OCI-LY3 (cell line): ENCODE measurements around the gene CYP2U1.
A peak's percentile ranks its signal among the peaks of the same experiment; 100 is the strongest.

Experiments used
- H2AFZ ChIP-seq: fragments of 200-600, 300-600 bp; shearing (Covaris generic); 2 replicates; pipeline ENCODE4 v1.6.0; 2014; ENCODE audit warnings: antibody characterized with exemption, low read depth, low read length
- H3K27ac ChIP-seq: fragments of 200-600, 300-600 bp; sonication (generic); 2 replicates; pipeline ENCODE4 v1.5.1; 2014; ENCODE audit warnings: mild to moderate bottlenecking, low read length, moderate library complexity, mixed read lengths
- H3K27me3 ChIP-seq: fragments of 200-600, 300-600 bp; sonication (generic); 2 replicates; pipeline ENCODE4 v1.6.1; 2014; ENCODE audit warnings: low read depth, low read length, mixed read lengths
- H3K36me3 ChIP-seq: fragments of 200-600, 300-600 bp; sonication (generic); replicated peaks from 2 replicates; pipeline ENCODE3; 2014; ENCODE audit warnings: low read depth, low read length, mixed read lengths
- H3K4me1 ChIP-seq: fragments of 300-600, 200-600 bp; sonication (generic); 2 replicates; pipeline ENCODE4 v1.6.1; 2014; ENCODE audit warnings: low read length, mixed read lengths
- H3K4me2 ChIP-seq: fragments of 200-600, 300-600 bp; sonication (generic); 2 replicates; pipeline ENCODE4 v1.6.1; 2014; ENCODE audit warnings: low read length, mixed read lengths
- H3K4me3 ChIP-seq: fragments of 300-600, 200-600 bp; sonication (generic); 2 replicates; pipeline ENCODE4 v1.5.1; 2014; ENCODE audit warnings: antibody characterized with exemption, mild to moderate bottlenecking, low read length, moderate library complexity
- H3K79me2 ChIP-seq: fragments of 300-600, 200-600 bp; shearing (Covaris generic); 2 replicates; pipeline ENCODE4 v1.6.1; 2014; ENCODE audit warnings: mild to moderate bottlenecking, low read length, mixed read lengths
- H3K9ac ChIP-seq: fragments of 300-600, 200-600 bp; shearing (Covaris generic); 2 replicates; pipeline ENCODE4 v1.6.0; 2014; ENCODE audit warnings: mild to moderate bottlenecking, low read length, moderate library complexity
- H3K9me3 ChIP-seq: fragments of 200-600, 300-600 bp; shearing (Covaris generic); 2 replicates; pipeline ENCODE4 v1.6.1; 2014; ENCODE audit warnings: low read length, mixed read lengths; ENCODE audit not compliant: insufficient read depth
- H4K20me1 ChIP-seq: fragments of 200-600, 300-600 bp; sonication (generic); 2 replicates; pipeline ENCODE4 v1.6.1; 2016; ENCODE audit warnings: low read length, mixed read lengths; ENCODE audit not compliant: insufficient read depth
- CTCF ChIP-seq: fragments of 200-600, 300-600 bp; sonication (generic); IDR thresholded peaks from 2 replicates; pipeline ENCODE4 v1.5.1; 2014; ENCODE audit warnings: antibody characterized with exemption, low read length, low read depth
- EZH2phosphoT487 ChIP-seq: fragments of 200-600 bp; shearing (Covaris generic); IDR thresholded peaks from 2 replicates; pipeline ENCODE4 v1.6.1; 2018; ENCODE audit warnings: antibody characterized with exemption, mixed run types, low read depth

The CYP2U1 gene

GRCh38 chr4:107977966-107978705, 46.8 kb downstream of the CYP2U1 start:
- Histone ChIP-seq H3K27ac (no peak overlapping the region), H3K36me3 (no peaks in the 10 kb centered on the region), H3K27me3 (no peaks in the 10 kb centered on the region), H3K4me2 (no peak overlapping the region), H2AFZ (no peak overlapping the region), H3K9me3 (no peaks in the 10 kb centered on the region), H3K4me3 (no peak overlapping the region), H3K4me1 (0 out of 2 replicates have a peak, but pooled peaks cover 3% of the 10 kb centered on the region), H4K20me1 (no peaks in the 10 kb centered on the region), H3K9ac (no peak overlapping the region), H3K79me2 (no peaks in the 10 kb centered on the region)
- no peak for TF ChIP-seq EZH2phosphoT487
- no peak for TF ChIP-seq CTCF

GRCh38 chr4:107978716-107979451, 47.5 kb downstream of the CYP2U1 start:
- H3K9ac ChIP-seq: no peak overlapping the region
- 0 out of 2 replicates have a peak, but pooled peaks cover 3% of the 10 kb centered on the region for H3K4me1 ChIP-seq
- no peaks in the 10 kb centered on the region for H3K9me3 ChIP-seq
- H2AFZ ChIP-seq: no peak overlapping the region
- H3K4me2 ChIP-seq: no peak overlapping the region
- no peaks in the 10 kb centered on the region for H4K20me1 ChIP-seq
- H3K27me3 ChIP-seq: no peaks in the 10 kb centered on the region
- TF ChIP-seq CTCF (no peak), EZH2phosphoT487 (no peak)
- no peak overlapping the region for H3K4me3 ChIP-seq
- no peaks in the 10 kb centered on the region for H3K36me3 ChIP-seq
- H3K27ac ChIP-seq: no peak overlapping the region
- no peaks in the 10 kb centered on the region for H3K79me2 ChIP-seq

- peaks cover 26% of the 10 kb centered on the region for H3K4me1 ChIP-seq
- no peak overlapping the region for H3K4me2 ChIP-seq
- H3K79me2 ChIP-seq: peaks cover 34% of the 10 kb centered on the region
- H3K36me3 ChIP-seq: no peaks in the 10 kb centered on the region
- TF ChIP-seq EZH2phosphoT487 (no peak), CTCF (no peak)
- H3K27ac ChIP-seq: no peak overlapping the region
- H3K9ac ChIP-seq: no peak overlapping the region
- peaks cover 23% of the 10 kb centered on the region for H4K20me1 ChIP-seq
- H3K4me3 ChIP-seq: no peak overlapping the region
- H3K27me3 ChIP-seq: no peaks in the 10 kb centered on the region
- no peaks in the 10 kb centered on the region for H3K9me3 ChIP-seq
- H2AFZ ChIP-seq: no peak overlapping the region
Observed at GRCh38 chr4:107987916-107988762, 56.8 kb downstream of the CYP2U1 start.

GRCh38 chr4:107988763-107989035, 57.4 kb downstream of the CYP2U1 start:
- no peak overlapping the region for H3K27ac ChIP-seq
- H4K20me1 ChIP-seq: peaks cover 28% of the 10 kb centered on the region
- TF ChIP-seq EZH2phosphoT487 (no peak), CTCF (no peak)
- H3K4me3 ChIP-seq: no peak overlapping the region
- H3K4me1 ChIP-seq: peaks cover 32% of the 10 kb centered on the region
- H3K4me2 ChIP-seq: peak overlapping the region; percentile 91
- H2AFZ ChIP-seq: peak overlapping the region; percentile 92; the same call in 1 of the 2 replicates
- H3K9me3 ChIP-seq: no peaks in the 10 kb centered on the region
- no peaks in the 10 kb centered on the region for H3K27me3 ChIP-seq
- H3K79me2 ChIP-seq: peaks cover 40% of the 10 kb centered on the region
- H3K36me3 ChIP-seq: no peaks in the 10 kb centered on the region
- peak overlapping the region; percentile 67; the same call in 1 of the 2 replicates for H3K9ac ChIP-seq
